Neural progenitor cell (in vitro differentiated cells): ENCODE measurements around the gene VIL1.

ENCODE experiments used
- CTCF ChIP-seq: fragments of 200-600 bp; sonication (generic); IDR thresholded peaks from 2 replicates; pipeline ENCODE4 v1.5.1; 2017; ENCODE audit warnings: antibody characterized with exemption, mild to moderate bottlenecking
- EZH2 ChIP-seq: fragments of 200-600 bp; sonication (generic); IDR thresholded peaks from 2 replicates; pipeline ENCODE4 v1.6.1; 2017; ENCODE audit warnings: antibody characterized with exemption, mild to moderate bottlenecking, moderate library complexity
- EZH2phosphoT487 ChIP-seq: fragments of 200-600 bp; sonication (generic); IDR thresholded peaks from 2 replicates; pipeline ENCODE4 v1.6.1; 2017; ENCODE audit warnings: antibody characterized with exemption

- TF ChIP-seq CTCF (no peak), EZH2phosphoT487 (no peak), EZH2 (no peak)
Measured at GRCh38 chr2:218430721-218431120, 11.8 kb downstream of the VIL1 start.
